Liver (tissue), 9 donors: ENCODE results near the gene EML6. TPM values are rescaled to one million over a fixed set of nuclear protein-coding genes. Genes with fewer than 3 reads are reported as not detected.

Source experiments
- DNase-seq: peaks from one replicate; pipeline ENCODE4 v3.0.0-alpha.2; 2017; ENCODE audit warnings: low spot score
- H3K27ac ChIP-seq, 2 donors: one replicate each; pipeline ENCODE4 v1.7.0; 2013; ENCODE audit warnings: inconsistent platforms in 2 of 2, low read length in 2 of 2, control low read depth in 1 of 2, low read depth in 1 of 2, mild to moderate bottlenecking in 1 of 2
- H3K27me3 ChIP-seq, 4 donors: one replicate each; pipeline versions ENCODE4 v1.6.1 to v1.7.0; 2013; ENCODE audit warnings: low read length in 3 of 4, inconsistent platforms in 1 of 4, mild to moderate bottlenecking in 1 of 4, moderate library complexity in 1 of 4; ENCODE audit not compliant: control insufficient read depth in 4 of 4, insufficient read depth in 4 of 4
- H3K36me3 ChIP-seq, 4 donors: one replicate each; pipeline versions ENCODE4 v1.6.1 to v1.7.0; 2013; ENCODE audit warnings: low read length in 3 of 4, mild to moderate bottlenecking in 3 of 4, low read depth in 1 of 4, moderate library complexity in 1 of 4; ENCODE audit not compliant: control insufficient read depth in 4 of 4, insufficient read depth in 3 of 4
- H3K4me1 ChIP-seq, 4 donors: one replicate each; pipeline versions ENCODE4 v1.6.1 to v1.7.0; 2013; ENCODE audit warnings: low read length in 3 of 4, mild to moderate bottlenecking in 3 of 4, moderate library complexity in 1 of 4; ENCODE audit not compliant: control insufficient read depth in 4 of 4, insufficient read depth in 4 of 4
- H3K4me3 ChIP-seq, 3 donors: one replicate each; pipeline versions ENCODE4 v1.6.1 to v1.7.0; 2013; ENCODE audit warnings: low read length in 3 of 3, control low read depth in 1 of 3, low read depth in 1 of 3, mild to moderate bottlenecking in 1 of 3
- H3K9ac ChIP-seq, 2 donors: one replicate each; pipeline ENCODE4 v1.7.0; 2013; ENCODE audit warnings: low read length in 2 of 2, mild to moderate bottlenecking in 2 of 2, moderate library complexity in 2 of 2, control low read depth in 1 of 2, low read depth in 1 of 2
- H3K9me3 ChIP-seq, 4 donors: one replicate each; pipeline versions ENCODE4 v1.6.1 to v1.7.0; 2013; ENCODE audit warnings: low read length in 3 of 4; ENCODE audit not compliant: control insufficient read depth in 4 of 4
- ATF3 ChIP-seq: IDR thresholded peaks from 2 replicates; pipeline ENCODE4 v1.6.1; 2016; ENCODE audit warnings: antibody characterized with exemption
- CTCF ChIP-seq: fragments of 150-350 bp; IDR thresholded peaks from 2 replicates; pipeline ENCODE4 v1.5.1; 2017; ENCODE audit warnings: improper control_type of control experiment, low read depth, low read length; ENCODE audit not compliant: missing input control
- EGR1 ChIP-seq, 2 donors: IDR thresholded peaks; 2 replicates each; pipeline ENCODE4 v1.6.1; 2016 to 2018; ENCODE audit warnings: antibody characterized with exemption in 2 of 2, low read depth in 2 of 2
- FOXA1 ChIP-seq: IDR thresholded peaks from 2 replicates; pipeline ENCODE4 v1.6.1; 2016; ENCODE audit warnings: antibody characterized with exemption
- FOXA2 ChIP-seq: IDR thresholded peaks from 2 replicates; pipeline ENCODE4 v1.6.1; 2016; ENCODE audit warnings: antibody characterized with exemption
- GABPA ChIP-seq, 2 donors: IDR thresholded peaks in 1 of 2; conservative IDR thresholded peaks in 1 of 2; 2 replicates each; pipeline ENCODE4 v1.6.1; 2016; ENCODE audit warnings: antibody characterized with exemption in 2 of 2, mild to moderate bottlenecking in 1 of 2, moderate library complexity in 1 of 2
- HNF4A ChIP-seq, 2 donors: conservative IDR thresholded peaks; 2 replicates each; pipeline ENCODE4 v1.6.1; 2016; ENCODE audit warnings: antibody characterized with exemption in 2 of 2, mild to moderate bottlenecking in 2 of 2
- HNF4G ChIP-seq: IDR thresholded peaks from 2 replicates; pipeline ENCODE4 v1.6.1; 2016; ENCODE audit warnings: antibody characterized with exemption
- NR2F2 ChIP-seq: IDR thresholded peaks from 2 replicates; pipeline ENCODE4 v1.6.1; 2016; ENCODE audit warnings: antibody characterized with exemption
- RAD21 ChIP-seq, 2 donors: IDR thresholded peaks; 2 replicates each; pipeline ENCODE4 v1.6.1; 2016; ENCODE audit warnings: antibody characterized with exemption in 2 of 2, mild to moderate bottlenecking in 2 of 2
- RXRA ChIP-seq, 2 donors: IDR thresholded peaks; 2 replicates each; pipeline ENCODE4 v1.6.1; 2017 to 2018; ENCODE audit warnings: antibody characterized with exemption in 2 of 2, mild to moderate bottlenecking in 1 of 2
- SP1 ChIP-seq: IDR thresholded peaks from 2 replicates; pipeline ENCODE4 v1.6.1; 2018; ENCODE audit warnings: antibody characterized with exemption, mild to moderate bottlenecking
- TAF1 ChIP-seq: conservative IDR thresholded peaks from 2 replicates; pipeline ENCODE4 v1.6.1; 2016; ENCODE audit warnings: antibody characterized with exemption, mild to moderate bottlenecking
- YY1 ChIP-seq: IDR thresholded peaks from 2 replicates; pipeline ENCODE4 v1.6.1; 2016; ENCODE audit warnings: antibody characterized with exemption, mild to moderate bottlenecking
- WGBS: extraction: QIAGEN DNeasy Blood & Tissue Kit; methylation state at CpG from one replicate; pipeline ENCODE4 v1.1.7; 2013; 5-methylcytosine and 5-hydroxymethylcytosine counted together
- polyA plus RNA-seq, 2 donors: library from polyadenylated mRNA; stranded (reverse) in 1 of 2; unstranded in 1 of 2; fragments of 200-250 nt in 1 of 2; fragments of >200 nt in 1 of 2; fragmentation: Nextera tagmentation in 1 of 2; extraction: Ambion mirVana in 1 of 2; gene quantifications; one replicate each; pipeline versions ENCODE4 v1.2.1 to v1.2.3, GENCODE V29; 2013 to 2015
- total RNA-seq, 2 donors: library from RNA; depleted of rRNA; stranded (reverse); fragments of >200 nt; gene quantifications; one replicate each; pipeline ENCODE4 v1.2.3, GENCODE V29; 2014
- TF ChIP-seq, protein P1 (sequence below): IDR thresholded peaks from 2 replicates; pipeline ENCODE4 v1.6.1; 2016; ENCODE audit warnings: antibody characterized with exemption, mild to moderate bottlenecking
- TF ChIP-seq, protein P2 (sequence below): IDR thresholded peaks from 2 replicates; pipeline ENCODE4 v1.6.1; 2016; ENCODE audit warnings: antibody characterized with exemption
- TF ChIP-seq, protein P3 (sequence below): IDR thresholded peaks from 2 replicates; pipeline ENCODE4 v1.6.1; 2016; ENCODE audit warnings: antibody characterized with exemption
- donor health status: healthy.
- donor health status: healthy.
- donor health status: healthy.
- donor health status: healthy.
- donor health status: healthy.

Gene EML6
- total and polyA plus RNA-seq, 4 donors, result 0.33 to 3.0 (median 1.4) TPM

GRCh38 chr2:54813584-54813983 lies 90.1 kb downstream of the EML6 start:
- Histone ChIP-seq H3K4me3 (no peak overlapping the region), H3K4me1 (no peaks in the 10 kb centered on the region), H3K36me3 (no peaks in the 10 kb centered on the region), H3K27ac (no peak overlapping the region), H3K9ac (no peak overlapping the region), H3K9me3 (no peaks in the 10 kb centered on the region), H3K27me3 (no peaks in the 10 kb centered on the region)
- DNase-seq, result no peak
- TF ChIP-seq, protein P1, sequence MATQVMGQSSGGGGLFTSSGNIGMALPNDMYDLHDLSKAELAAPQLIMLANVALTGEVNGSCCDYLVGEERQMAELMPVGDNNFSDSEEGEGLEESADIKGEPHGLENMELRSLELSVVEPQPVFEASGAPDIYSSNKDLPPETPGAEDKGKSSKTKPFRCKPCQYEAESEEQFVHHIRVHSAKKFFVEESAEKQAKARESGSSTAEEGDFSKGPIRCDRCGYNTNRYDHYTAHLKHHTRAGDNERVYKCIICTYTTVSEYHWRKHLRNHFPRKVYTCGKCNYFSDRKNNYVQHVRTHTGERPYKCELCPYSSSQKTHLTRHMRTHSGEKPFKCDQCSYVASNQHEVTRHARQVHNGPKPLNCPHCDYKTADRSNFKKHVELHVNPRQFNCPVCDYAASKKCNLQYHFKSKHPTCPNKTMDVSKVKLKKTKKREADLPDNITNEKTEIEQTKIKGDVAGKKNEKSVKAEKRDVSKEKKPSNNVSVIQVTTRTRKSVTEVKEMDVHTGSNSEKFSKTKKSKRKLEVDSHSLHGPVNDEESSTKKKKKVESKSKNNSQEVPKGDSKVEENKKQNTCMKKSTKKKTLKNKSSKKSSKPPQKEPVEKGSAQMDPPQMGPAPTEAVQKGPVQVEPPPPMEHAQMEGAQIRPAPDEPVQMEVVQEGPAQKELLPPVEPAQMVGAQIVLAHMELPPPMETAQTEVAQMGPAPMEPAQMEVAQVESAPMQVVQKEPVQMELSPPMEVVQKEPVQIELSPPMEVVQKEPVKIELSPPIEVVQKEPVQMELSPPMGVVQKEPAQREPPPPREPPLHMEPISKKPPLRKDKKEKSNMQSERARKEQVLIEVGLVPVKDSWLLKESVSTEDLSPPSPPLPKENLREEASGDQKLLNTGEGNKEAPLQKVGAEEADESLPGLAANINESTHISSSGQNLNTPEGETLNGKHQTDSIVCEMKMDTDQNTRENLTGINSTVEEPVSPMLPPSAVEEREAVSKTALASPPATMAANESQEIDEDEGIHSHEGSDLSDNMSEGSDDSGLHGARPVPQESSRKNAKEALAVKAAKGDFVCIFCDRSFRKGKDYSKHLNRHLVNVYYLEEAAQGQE, result no peak
- TF ChIP-seq YY1 (no peak), GABPA (IDR thresholded peaks at IDR 0.05 in 1 of 2, conservative IDR thresholded peaks at IDR 0.05 in 1 of 2) (no peak), NR2F2 (no peak), FOXA1 (no peak), CTCF (no peak)
- WGBS, result 96% methylated on average over 1 of the region's 1 CpG

DNA sequence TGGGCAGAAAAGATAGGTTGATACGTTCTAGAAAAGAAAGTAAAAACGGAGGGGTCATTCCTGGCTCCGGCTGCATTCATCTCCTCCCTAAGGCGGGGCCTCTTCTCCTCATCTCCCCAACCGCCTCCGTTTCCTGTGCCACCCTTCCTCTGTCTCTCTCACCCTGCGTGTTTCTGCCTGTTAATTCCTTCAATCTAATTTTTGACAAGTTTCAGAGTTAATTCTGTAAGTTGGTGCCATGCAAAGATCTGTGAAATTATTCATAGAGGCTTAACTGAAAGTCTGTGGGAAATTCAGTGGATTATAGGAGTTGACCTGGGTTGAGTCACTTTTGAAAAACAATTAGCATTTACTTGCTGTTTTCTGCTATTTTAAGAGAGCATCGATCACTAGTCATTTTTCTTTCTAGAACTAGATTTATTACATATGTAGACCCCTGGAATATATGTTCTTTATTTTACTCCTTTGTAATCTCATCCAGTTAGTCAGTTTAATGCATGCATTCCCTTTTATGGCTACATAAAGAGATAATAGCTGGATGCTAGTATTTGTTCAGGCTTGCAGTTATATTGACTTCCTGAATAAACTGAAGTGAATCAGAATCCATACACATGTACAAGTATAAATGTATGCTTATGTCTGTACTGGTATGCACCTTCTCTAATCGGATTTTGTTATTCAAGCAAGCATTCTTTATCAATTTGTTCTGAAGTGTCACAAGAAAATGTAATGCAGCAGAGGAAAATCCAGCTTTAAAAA lies 91.1 kb downstream of the EML6 start:
- WGBS, result 82% methylated on average over 9 of the region's 9 CpGs
- no peak overlapping the region for H3K9ac ChIP-seq
- H3K27me3 ChIP-seq, result no peaks in the 10 kb centered on the region
- H3K4me3 ChIP-seq, result no peak overlapping the region
- no peak for DNase-seq
- no peaks in the 10 kb centered on the region for H3K9me3 ChIP-seq
- H3K36me3 ChIP-seq, result no peaks in the 10 kb centered on the region
- H3K4me1 ChIP-seq, result no peaks in the 10 kb centered on the region
- H3K27ac ChIP-seq, result no peak overlapping the region
- TF ChIP-seq, protein P1, result no peak
- TF ChIP-seq, protein P2, sequence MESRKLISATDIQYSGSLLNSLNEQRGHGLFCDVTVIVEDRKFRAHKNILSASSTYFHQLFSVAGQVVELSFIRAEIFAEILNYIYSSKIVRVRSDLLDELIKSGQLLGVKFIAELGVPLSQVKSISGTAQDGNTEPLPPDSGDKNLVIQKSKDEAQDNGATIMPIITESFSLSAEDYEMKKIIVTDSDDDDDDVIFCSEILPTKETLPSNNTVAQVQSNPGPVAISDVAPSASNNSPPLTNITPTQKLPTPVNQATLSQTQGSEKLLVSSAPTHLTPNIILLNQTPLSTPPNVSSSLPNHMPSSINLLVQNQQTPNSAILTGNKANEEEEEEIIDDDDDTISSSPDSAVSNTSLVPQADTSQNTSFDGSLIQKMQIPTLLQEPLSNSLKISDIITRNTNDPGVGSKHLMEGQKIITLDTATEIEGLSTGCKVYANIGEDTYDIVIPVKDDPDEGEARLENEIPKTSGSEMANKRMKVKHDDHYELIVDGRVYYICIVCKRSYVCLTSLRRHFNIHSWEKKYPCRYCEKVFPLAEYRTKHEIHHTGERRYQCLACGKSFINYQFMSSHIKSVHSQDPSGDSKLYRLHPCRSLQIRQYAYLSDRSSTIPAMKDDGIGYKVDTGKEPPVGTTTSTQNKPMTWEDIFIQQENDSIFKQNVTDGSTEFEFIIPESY, result no peak
- no peak for TF ChIP-seq CTCF
- TF ChIP-seq, protein P3, sequence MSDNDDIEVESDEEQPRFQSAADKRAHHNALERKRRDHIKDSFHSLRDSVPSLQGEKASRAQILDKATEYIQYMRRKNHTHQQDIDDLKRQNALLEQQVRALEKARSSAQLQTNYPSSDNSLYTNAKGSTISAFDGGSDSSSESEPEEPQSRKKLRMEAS, result no peak
- TF ChIP-seq FOXA1, result no peak
- no peak for TF ChIP-seq HNF4A (conservative IDR thresholded peaks at IDR 0.05)
- TF ChIP-seq RXRA (IDR thresholded peaks at IDR 0.05), result no peak
- no peak for TF ChIP-seq HNF4G
- TF ChIP-seq GABPA (IDR thresholded peaks at IDR 0.05 in 1 of 2, conservative IDR thresholded peaks at IDR 0.05 in 1 of 2), result no peak
- TF ChIP-seq EGR1 (IDR thresholded peaks at IDR 0.05; ENCODE audit: low read depth in 2 of 2), result no peak
- no peak for TF ChIP-seq FOXA2
- no peak for TF ChIP-seq NR2F2
- no peak for TF ChIP-seq TAF1
- TF ChIP-seq ATF3, result no peak
- no peak for TF ChIP-seq RAD21 (IDR thresholded peaks at IDR 0.05)
- no peak for TF ChIP-seq SP1
